K562 (cell line): ENCODE measurements around the gene ULBP2. TPM values are rescaled to one million over a fixed set of nuclear protein-coding genes. Genes with fewer than 3 reads are reported as not detected.

Experiments
- ATAC-seq: fragments of 200-7000 bp; cut with Tn5 transposase; 3 replicates; pipeline ENCODE4 v1.9.1; 2020; ENCODE audit warnings: moderate library complexity
- BruUV-seq: library from RNA; stranded (reverse); fragments of 400-500 nt; replicated peaks from 2 replicates; lab custom pipeline; 2021; lab: Mats Ljungman, UMichigan
- CTCF ChIA-PET: fragments of 300-600 bp; formaldehyde crosslinking; extraction: SDS; loops from one replicate; lab custom pipeline; 2021; ENCODE audit warnings: low intra/inter-chr PET ratio; lab: Yijun Ruan, JAX
- POLR2A ChIA-PET: fragments of 300-600, 350-650 bp; sonication (Branson Sonifier 250); formaldehyde crosslinking; extraction: SDS; loops from one replicate; lab custom pipeline; 2021; ENCODE audit warnings: antibody characterized with exemption, inconsistent platforms; lab: Yijun Ruan, JAX
- DNase-seq, 4 experiments: peaks; one replicate each; pipeline versions ENCODE4 v3.0.0 to v3.0.0-alpha.2; 2011 to 2018; ENCODE audit warnings: low spot score in 3 of 4, mixed read lengths in 3 of 4; ENCODE audit errors: extremely low read depth in 1 of 4
- FAIRE-seq: peaks from 2 replicates; lab custom pipeline; 2011; peaks lifted over from hg19 to GRCh38; lab: Jason Lieb, UNC
- H2AFZ ChIP-seq: 2 replicates; pipeline ENCODE4 v1.6.0; 2011; ENCODE audit warnings: low read depth, low read length, control low read depth, inconsistent platforms
- H3K27ac ChIP-seq: fragments of 200-600 bp; 3 replicates; pipeline ENCODE4 v1.8.0; 2011; ENCODE audit warnings: low read depth, mild to moderate bottlenecking, control low read depth, inconsistent platforms, low read length, moderate library complexity, mixed read lengths; ENCODE audit errors: extremely low read depth
- H3K27me3 ChIP-seq, 2 experiments: fragments of 300-600 bp in 1 of 2; 2 replicates in 1 of 2; 3 replicates in 1 of 2; pipeline versions ENCODE4 v1.6.0 to v1.8.0; 2011; ENCODE audit warnings: inconsistent platforms in 2 of 2, low read length in 2 of 2, mild to moderate bottlenecking in 1 of 2, mixed read lengths in 1 of 2, moderate library complexity in 1 of 2; ENCODE audit not compliant: control insufficient read depth in 2 of 2, insufficient read depth in 2 of 2
- H3K36me3 ChIP-seq: fragments of 300-600 bp; 3 replicates; pipeline ENCODE4 v1.8.0; 2011; ENCODE audit warnings: mild to moderate bottlenecking, low read length, inconsistent platforms; ENCODE audit not compliant: control insufficient read depth, insufficient read depth
- H3K4me1 ChIP-seq, 2 experiments: fragments of 200-600 bp in 1 of 2; replicated peaks in 1 of 2; 2 replicates in 1 of 2; 3 replicates in 1 of 2; pipeline versions ENCODE4 v1.5.1 to v1.8.0; 2011; ENCODE audit warnings: inconsistent platforms in 2 of 2, low read length in 2 of 2, mild to moderate bottlenecking in 1 of 2, mixed read lengths in 1 of 2, moderate library complexity in 1 of 2; ENCODE audit not compliant: control insufficient read depth in 2 of 2, insufficient read depth in 2 of 2
- H3K4me2 ChIP-seq: 2 replicates; pipeline ENCODE4 v1.6.1; 2011; ENCODE audit warnings: low read length, control low read depth, inconsistent platforms, mixed read lengths; ENCODE audit not compliant: insufficient read depth
- H3K4me3 ChIP-seq: fragments of 200-600 bp; sonication (generic), shearing (Covaris generic); 2 replicates; pipeline ENCODE4 v1.5.1; 2016; ENCODE audit warnings: control low read depth, inconsistent platforms
- H3K79me2 ChIP-seq: fragments of 200-600 bp; 3 replicates; pipeline ENCODE4 v1.8.0; 2011; ENCODE audit warnings: low read length, inconsistent platforms; ENCODE audit not compliant: control insufficient read depth, insufficient read depth
- H3K9ac ChIP-seq, 2 experiments: 2 replicates each; pipeline versions ENCODE4 v1.6.0 to v1.6.1; 2011; ENCODE audit warnings: low read depth in 2 of 2, low read length in 2 of 2, control low read depth in 1 of 2, inconsistent platforms in 1 of 2, mild to moderate bottlenecking in 1 of 2, mixed read lengths in 1 of 2; ENCODE audit not compliant: insufficient read depth in 1 of 2
- H3K9me1 ChIP-seq: one replicate; pipeline ENCODE4 v1.6.0; 2011; ENCODE audit warnings: inconsistent platforms, mild to moderate bottlenecking, low read length, moderate library complexity; ENCODE audit not compliant: control insufficient read depth, insufficient read depth
- H3K9me3 ChIP-seq: replicated peaks from 2 replicates; pipeline ENCODE4 v1.5.1; 2011; ENCODE audit warnings: low read depth, low read length, inconsistent platforms; ENCODE audit not compliant: control insufficient read depth, insufficient read depth
- H4K20me1 ChIP-seq: replicated peaks from 2 replicates; pipeline ENCODE4 v1.6.1; 2011; ENCODE audit warnings: low read length, inconsistent platforms, mixed read lengths; ENCODE audit not compliant: control insufficient read depth, insufficient read depth
- ATF7 ChIP-seq: fragments of 450-650 bp; IDR thresholded peaks from 2 replicates; pipeline ENCODE4 v1.7.1; 2014; ENCODE audit warnings: mild to moderate bottlenecking, moderate library complexity
- BRD9 ChIP-seq: fragments of 450-650 bp; IDR thresholded peaks from 2 replicates; pipeline ENCODE4 v1.6.1; 2018; ENCODE audit warnings: low read depth; ENCODE audit not compliant: partially characterized antibody
- CBFB ChIP-seq: sonication (generic); formaldehyde crosslinking; IDR thresholded peaks from 2 replicates; pipeline ENCODE4 v1.4.0; 2020; ENCODE audit warnings: mild to moderate bottlenecking, missing genetic modification reagents
- CUX1 ChIP-seq: fragments of 200-800 bp; sonication (Bioruptor generic); IDR thresholded peaks from 2 replicates; pipeline ENCODE4 v1.6.1; 2016; ENCODE audit warnings: missing genetic modification characterization, missing compliant biosample characterization
- FOS ChIP-seq: IDR thresholded peaks from 3 replicates; pipeline ENCODE4 v1.6.1; 2011; ENCODE audit not compliant: insufficient read length; ENCODE audit errors: extremely low read depth
- NCOR1 ChIP-seq: fragments of 450-650 bp; IDR thresholded peaks from 2 replicates; pipeline ENCODE4 v1.6.1; 2016; ENCODE audit warnings: mild to moderate bottlenecking, moderate library complexity
- PTRF ChIP-seq: fragments of 450-650 bp; IDR thresholded peaks from 2 replicates; pipeline ENCODE4 v1.6.1; 2016; ENCODE audit warnings: mild to moderate bottlenecking, missing genetic modification characterization, missing compliant biosample characterization
- ZNF354B ChIP-seq: fragments of 250-450 bp; sonication (Bioruptor Pico); IDR thresholded peaks from 2 replicates; pipeline ENCODE4 v1.4.0; 2020
- ZNF699 ChIP-seq: fragments of 250-450 bp; sonication (Bioruptor Pico); IDR thresholded peaks from 2 replicates; pipeline ENCODE4 v1.8.0; 2021; ENCODE audit warnings: mild to moderate bottlenecking, moderate library complexity; ENCODE audit not compliant: insufficient replicate concordance
- WGBS: fragments of 100-300 bp; shearing (Covaris generic); methylation state at CpG from one replicate; pipeline ENCODE4 v1.1.6; 2016; ENCODE audit warnings: low coverage, mixed read lengths; ENCODE audit not compliant: insufficient coverage; ENCODE audit errors: missing lambda C conversion rate; 5-methylcytosine and 5-hydroxymethylcytosine counted together
- in situ Hi-C: fragments of 300-500 bp; cut with MboI; formaldehyde crosslinking; loops from 4 replicates; pipeline ENCODE4 v1.15.0; 2018; ENCODE audit warnings: inconsistent platforms, mixed read lengths
- intact Hi-C: fragments of 100-400 bp; cut with micrococcal nuclease; formaldehyde crosslinking; loops from 2 replicates; pipeline ENCODE4 v1.14.2; 2022
- polyA plus RNA-seq, 8 experiments: library from polyadenylated mRNA; depleted of rRNA in 4 of 8; stranded (reverse) in 5 of 8; unstranded in 3 of 8; fragments of >200 nt; fragmentation: Nextera tagmentation in 2 of 8; fragmentation: Illumina TruSeq in 1 of 8; extraction: Ambion mirVana in 2 of 8; extraction: Trizol in 1 of 8; gene quantifications; 2 replicates each; pipeline versions ENCODE4 v1.2.1 to v1.2.3, GENCODE V29; 2011 to 2014; ENCODE audit warnings: inconsistent platforms in 1 of 8, missing spikeins in 1 of 8
- total RNA-seq, 7 experiments: library from RNA; depleted of rRNA in 6 of 7; stranded (reverse); fragments of >200 nt in 6 of 7; fragmentation: Illumina TruSeq in 2 of 7; extraction: Trizol in 2 of 7; gene quantifications; 2 replicates each; pipeline versions ENCODE4 v1.2.1 to v1.2.3, GENCODE V29; 2011 to 2021; ENCODE audit warnings: low replicate concordance in 1 of 7

ULBP2 gene
- total and polyA plus RNA-seq, 9 of the 15 experiments (the other 6 are each of a cell fraction or from before 2014, with no cell fraction given) = 0.50 to 5.3 (median 1.2) TPM

GRCh38 chr6:149925974-149926777 is 15.6 kb upstream of the ULBP2 start:
- in situ Hi-C loops (loop anchor here (10.0 kb wide), 1 partner anchor 201 kb away; no protein-coding TSS in a partner anchor), intact Hi-C loops (loop anchor here (1.0 to 5.0 kb wide), 5 partner anchors 86 to 899 kb away; partner anchors contain the start of gene GINM1)
- DNase-seq (peak; percentile 75 to 91 (median 82)), ATAC-seq (peak; percentile 97), FAIRE-seq (peak; percentile 94)
- Histone ChIP-seq H3K27ac (no peak overlapping the region), H3K9ac (peak overlapping the region; percentile 50 to 89; a peak in 3 of 4 replicates), H3K4me2 (peak overlapping the region; percentile 80), H3K36me3 (no peaks in the 10 kb centered on the region), H3K4me1 (peaks cover 0 to 26% of the 10 kb centered on the region in 2 experiments; a peak in 3 of 5 replicates), H3K4me3 (peak overlapping the region; percentile 30), H4K20me1 (no peaks in the 10 kb centered on the region), H3K27me3 (peaks cover 21 to 52% of the 10 kb centered on the region in 2 experiments), H3K9me3 (no peaks in the 10 kb centered on the region), H3K79me2 (no peaks in the 10 kb centered on the region), H2AFZ (peak overlapping the region; percentile 93), H3K9me1 (no peaks in the 10 kb centered on the region)
- 5% methylated on average over 31 of the region's 31 CpGs for WGBS
- ChIA-PET CTCF (interaction anchor here (0.5 to 2.9 kb wide), 11 partner anchors 13 to 897 kb away, joined by 3 to 23 read pairs (median 4); partner anchors contain the start of gene GINM1), POLR2A (interaction anchor here (0.6 to 1.0 kb wide), 2 partner anchors 15 to 501 kb away, joined by 3 read pairs; no protein-coding TSS in a partner anchor)
- no TSS peak for BruUV-seq
- TF ChIP-seq FOS (no peak), BRD9 (no peak), NCOR1 (no peak), CUX1 (CRISPR knock-in tag) (no peak), ZNF699 (CRISPR knock-in tag) (no peak), CBFB (CRISPR knock-in tag) (no peak), ZNF354B (CRISPR knock-in tag) (no peak), ATF7 (peak; percentile 54), PTRF (no peak)
